MM.1S (cell line): ENCODE data around the gene OIT3.

Source experiments
- DNase-seq: peaks from one replicate; pipeline ENCODE4 v3.0.0-alpha.2; 2015
- H2AFZ ChIP-seq: fragments of 300-600 bp; sonication (generic); 2 replicates; pipeline ENCODE4 v1.6.0; 2016; ENCODE audit warnings: antibody characterized with exemption, low read length
- H3F3A ChIP-seq: fragments of 300-600 bp; sonication (generic); 2 replicates; pipeline ENCODE4 v1.6.1; 2016; ENCODE audit warnings: mild to moderate bottlenecking, antibody characterized with exemption, low read length, moderate library complexity, mixed read lengths; ENCODE audit not compliant: insufficient read depth
- H3K27ac ChIP-seq: fragments of 300-600 bp; sonication (generic); 2 replicates; pipeline ENCODE4 v1.5.1; 2016; ENCODE audit warnings: mild to moderate bottlenecking, low read length
- H3K27me3 ChIP-seq: fragments of 300-600 bp; sonication (generic); replicated peaks from 2 replicates; pipeline ENCODE4 v1.6.0; 2016; ENCODE audit warnings: low read length; ENCODE audit not compliant: insufficient read depth
- H3K36me3 ChIP-seq: fragments of 300-600 bp; sonication (generic); replicated peaks from 2 replicates; pipeline ENCODE4 v1.6.1; 2016; ENCODE audit warnings: mild to moderate bottlenecking, low read length, mixed read lengths; ENCODE audit not compliant: insufficient read depth
- H3K4me1 ChIP-seq: fragments of 300-600 bp; sonication (generic); 2 replicates; pipeline ENCODE4 v1.6.1; 2016; ENCODE audit warnings: low read length, mixed read lengths
- H3K4me2 ChIP-seq: fragments of 300-600 bp; sonication (generic); 2 replicates; pipeline ENCODE4 v1.6.0; 2016; ENCODE audit warnings: low read depth, low read length
- H3K4me3 ChIP-seq: fragments of 300-600 bp; sonication (generic); 2 replicates; pipeline ENCODE4 v1.5.1; 2016; ENCODE audit warnings: low read length, mixed read lengths
- H3K79me2 ChIP-seq: fragments of 300-600 bp; sonication (generic); 2 replicates; pipeline ENCODE4 v1.6.1; 2016; ENCODE audit warnings: mixed run types, low read length, mixed read lengths
- H3K9ac ChIP-seq: fragments of 300-600 bp; sonication (generic); 2 replicates; pipeline ENCODE4 v1.6.1; 2016; ENCODE audit warnings: low read length, mixed read lengths
- H3K9me2 ChIP-seq: fragments of 300-600 bp; sonication (generic); replicated peaks from 2 replicates; pipeline ENCODE4 v1.6.1; 2016; ENCODE audit warnings: mild to moderate bottlenecking, low read length, mixed read lengths; ENCODE audit not compliant: insufficient read depth
- H3K9me3 ChIP-seq: fragments of 300-600 bp; sonication (generic); replicated peaks from 2 replicates; pipeline ENCODE4 v1.6.1; 2016; ENCODE audit warnings: mild to moderate bottlenecking, low read length, mixed read lengths; ENCODE audit not compliant: insufficient read depth
- H4K20me1 ChIP-seq: fragments of 300-600 bp; sonication (generic); 2 replicates; pipeline ENCODE4 v1.6.1; 2016; ENCODE audit warnings: mild to moderate bottlenecking, low read length, moderate library complexity, mixed read lengths; ENCODE audit not compliant: insufficient read depth
- EZH2 ChIP-seq: fragments of 300-600 bp; sonication (generic); optimal IDR thresholded peaks from 2 replicates; pipeline ENCODE3; 2017; ENCODE audit warnings: low read depth, mild to moderate bottlenecking, antibody characterized with exemption, low read length, mixed read lengths
- EZH2phosphoT487 ChIP-seq: fragments of 300-600 bp; sonication (generic); IDR thresholded peaks from 2 replicates; pipeline ENCODE4 v1.6.1; 2018; ENCODE audit warnings: antibody characterized with exemption, low read length
- TF ChIP-seq, protein P1 (sequence below): fragments of 300-600 bp; sonication (generic); IDR thresholded peaks from 2 replicates; pipeline ENCODE4 v1.5.1; 2016; ENCODE audit warnings: antibody characterized with exemption, low read length, mixed read lengths

OIT3 gene

DNA sequence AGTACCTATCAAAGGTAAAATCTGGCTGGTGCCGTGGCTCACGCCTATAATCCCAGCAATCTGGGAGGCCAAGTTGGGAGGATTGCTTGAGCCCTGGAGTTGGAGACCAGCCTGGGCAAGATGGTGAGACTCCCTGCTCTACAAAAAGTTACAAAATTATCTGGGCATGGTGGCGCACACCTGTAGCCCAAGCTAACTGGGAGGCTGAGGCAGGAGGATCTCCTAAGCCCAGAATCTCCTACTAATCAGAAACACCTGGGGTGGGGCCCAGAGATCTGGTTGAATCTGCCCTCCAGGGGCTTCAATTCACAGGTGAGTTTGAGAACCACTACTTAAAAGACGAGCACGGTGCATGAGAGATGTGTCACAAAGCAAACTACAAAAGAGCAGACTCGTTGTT lies 58.6 kb downstream of the OIT3 start:
- no peak for DNase-seq
- Histone ChIP-seq H3K9me3 (no peaks in the 10 kb centered on the region), H3K4me1 (no peaks in the 10 kb centered on the region), H3K9ac (no peak overlapping the region), H3K27me3 (no peaks in the 10 kb centered on the region), H3K9me2 (no peaks in the 10 kb centered on the region), H3K4me2 (no peak overlapping the region), H3K27ac (no peak overlapping the region), H2AFZ (no peak overlapping the region), H4K20me1 (no peaks in the 10 kb centered on the region), H3K79me2 (no peaks in the 10 kb centered on the region), H3F3A (no peaks in the 10 kb centered on the region), H3K4me3 (no peak overlapping the region), H3K36me3 (no peaks in the 10 kb centered on the region)
- TF ChIP-seq EZH2 (no peak), EZH2phosphoT487 (no peak)
- TF ChIP-seq, protein P1, sequence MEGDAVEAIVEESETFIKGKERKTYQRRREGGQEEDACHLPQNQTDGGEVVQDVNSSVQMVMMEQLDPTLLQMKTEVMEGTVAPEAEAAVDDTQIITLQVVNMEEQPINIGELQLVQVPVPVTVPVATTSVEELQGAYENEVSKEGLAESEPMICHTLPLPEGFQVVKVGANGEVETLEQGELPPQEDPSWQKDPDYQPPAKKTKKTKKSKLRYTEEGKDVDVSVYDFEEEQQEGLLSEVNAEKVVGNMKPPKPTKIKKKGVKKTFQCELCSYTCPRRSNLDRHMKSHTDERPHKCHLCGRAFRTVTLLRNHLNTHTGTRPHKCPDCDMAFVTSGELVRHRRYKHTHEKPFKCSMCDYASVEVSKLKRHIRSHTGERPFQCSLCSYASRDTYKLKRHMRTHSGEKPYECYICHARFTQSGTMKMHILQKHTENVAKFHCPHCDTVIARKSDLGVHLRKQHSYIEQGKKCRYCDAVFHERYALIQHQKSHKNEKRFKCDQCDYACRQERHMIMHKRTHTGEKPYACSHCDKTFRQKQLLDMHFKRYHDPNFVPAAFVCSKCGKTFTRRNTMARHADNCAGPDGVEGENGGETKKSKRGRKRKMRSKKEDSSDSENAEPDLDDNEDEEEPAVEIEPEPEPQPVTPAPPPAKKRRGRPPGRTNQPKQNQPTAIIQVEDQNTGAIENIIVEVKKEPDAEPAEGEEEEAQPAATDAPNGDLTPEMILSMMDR, result no peak

DNA sequence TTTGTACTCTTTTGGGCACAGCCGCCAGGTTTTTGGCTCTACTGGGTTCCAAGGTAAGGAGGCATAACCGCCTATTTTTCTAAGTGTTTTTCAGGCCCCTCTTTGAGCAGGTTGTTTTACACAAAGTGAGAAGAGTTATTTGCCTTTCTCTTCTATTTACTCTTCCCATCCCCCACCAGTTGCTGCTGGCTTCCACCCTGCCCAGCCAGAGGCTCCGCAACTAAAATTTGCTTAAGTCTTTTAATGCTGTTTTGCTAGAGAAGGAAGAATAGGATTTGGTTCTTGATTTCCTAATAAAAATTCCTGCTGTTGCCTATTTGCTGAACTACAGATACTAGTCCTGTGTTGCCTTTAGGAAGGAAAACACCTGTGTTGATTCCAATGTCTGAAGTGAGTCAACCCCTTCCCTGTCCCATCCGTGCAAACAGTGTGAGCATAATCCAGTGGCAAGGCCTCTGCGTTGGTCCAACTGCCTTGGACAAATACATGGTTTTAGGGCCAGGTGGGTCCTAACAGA lies 59.2 kb downstream of the OIT3 start:
- H3K9me2 ChIP-seq, result no peaks in the 10 kb centered on the region
- H3K9ac ChIP-seq, result no peak overlapping the region
- no peaks in the 10 kb centered on the region for H3K79me2 ChIP-seq
- TF ChIP-seq, protein P1, result no peak
- TF ChIP-seq EZH2phosphoT487 (no peak), EZH2 (no peak)
- no peaks in the 10 kb centered on the region for H3K36me3 ChIP-seq
- no peaks in the 10 kb centered on the region for H4K20me1 ChIP-seq
- no peaks in the 10 kb centered on the region for H3K4me1 ChIP-seq
- no peak overlapping the region for H3K4me3 ChIP-seq
- H3K27me3 ChIP-seq, result no peaks in the 10 kb centered on the region
- H2AFZ ChIP-seq, result no peak overlapping the region
- no peaks in the 10 kb centered on the region for H3K9me3 ChIP-seq
- no peak overlapping the region for H3K4me2 ChIP-seq
- no peak overlapping the region for H3K27ac ChIP-seq
- no peaks in the 10 kb centered on the region for H3F3A ChIP-seq
- no peak for DNase-seq

DNA sequence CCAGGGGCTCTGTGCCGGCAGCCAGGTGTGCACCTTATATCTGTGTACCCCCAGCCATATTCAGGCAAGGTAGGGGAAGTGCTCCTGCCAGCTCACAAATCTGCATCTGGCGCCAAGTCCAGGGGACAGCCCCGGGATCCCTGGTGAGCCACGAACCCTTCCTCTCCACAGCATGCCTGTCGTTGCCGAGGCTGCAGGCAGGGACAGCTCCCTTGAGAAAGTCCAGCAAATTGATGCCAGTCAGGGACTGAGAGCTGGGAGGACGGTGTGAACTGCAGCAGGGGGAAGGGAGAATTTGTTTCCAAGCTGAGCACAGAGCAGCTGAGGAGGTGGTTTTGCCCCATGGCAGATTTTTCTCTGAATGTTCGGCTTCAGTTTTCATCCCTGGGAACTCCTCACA lies 60.1 kb downstream of the OIT3 start:
- no peak overlapping the region for H3K4me3 ChIP-seq
- no peak overlapping the region for H2AFZ ChIP-seq
- DNase-seq, result no peak

More for the DNA sequence above, 60.1 kb downstream of the OIT3 start:
- TF ChIP-seq EZH2phosphoT487, result no peak
- no peak for TF ChIP-seq EZH2
- TF ChIP-seq, protein P1, result no peak
- Histone ChIP-seq H4K20me1 (no peaks in the 10 kb centered on the region), H3K4me2 (no peak overlapping the region), H3K4me1 (no peaks in the 10 kb centered on the region), H3F3A (no peaks in the 10 kb centered on the region), H3K9ac (no peak overlapping the region), H3K9me3 (no peaks in the 10 kb centered on the region), H3K9me2 (no peaks in the 10 kb centered on the region), H3K27me3 (no peaks in the 10 kb centered on the region), H3K79me2 (no peaks in the 10 kb centered on the region), H3K36me3 (no peaks in the 10 kb centered on the region), H3K27ac (no peak overlapping the region)
